NOMO-1 treated with dmso at 0.1 percent for 144 hours (cell line): ENCODE data around the gene FASN.
A peak's percentile ranks its signal among the peaks of the same experiment; 100 is the strongest.

ENCODE experiments used
- DNase-seq: peaks from one replicate; lab custom pipeline; 2025; ENCODE audit not compliant: unreplicated experiment; lab: John Stamatoyannopoulos, UW

Gene FASN

GRCh38 chr17:82078433-82078832 lies 19.6 kb downstream of the FASN start:
- no peak for DNase-seq

- DNase-seq, result no peak
Observed at GRCh38 chr17:82077617-82078358, 20.2 kb downstream of the FASN start.

GRCh38 chr17:82076785-82077591 lies 21.0 kb downstream of the FASN start:
- no peak for DNase-seq

- no peak for DNase-seq
Observed at GRCh38 chr17:82076018-82076784, 21.8 kb downstream of the FASN start.

GRCh38 chr17:82073446-82073845 lies 24.6 kb downstream of the FASN start:
- no peak for DNase-seq

GRCh38 chr17:82072827-82073226 lies 25.2 kb downstream of the FASN start:
- no peak for DNase-seq

GRCh38 chr17:82070611-82071010 lies 27.4 kb downstream of the FASN start:
- no peak for DNase-seq

- peak; percentile 30 for DNase-seq
Observed at GRCh38 chr17:82065638-82066303, 32.3 kb downstream of the FASN start, which contains the start of gene DUS1L. DUS1L (minus strand) TSS chr17:82065804; CDS start chr17:82065059, 745 bp downstream.

GRCh38 chr17:82065193-82065637 lies 32.8 kb downstream of the FASN start:
- no peak for DNase-seq

- DNase-seq, result no peak
Observed at GRCh38 chr17:82064433-82065192, 33.4 kb downstream of the FASN start.

- DNase-seq, result no peak
Observed at GRCh38 chr17:82063424-82064415, 34.3 kb downstream of the FASN start.

- no peak for DNase-seq
Observed at GRCh38 chr17:82062984-82063368, 35.1 kb downstream of the FASN start.

- no peak for DNase-seq
Observed at GRCh38 chr17:82062076-82062983, 35.7 kb downstream of the FASN start.

GRCh38 chr17:82061047-82061925 lies 36.8 kb downstream of the FASN start:
- no peak for DNase-seq

GRCh38 chr17:82060614-82061013 lies 37.4 kb downstream of the FASN start:
- DNase-seq, result no peak

- no peak for DNase-seq
Observed at GRCh38 chr17:82060001-82060380, 38.0 kb downstream of the FASN start.
